GM21825 (cell line): ENCODE measurements around the gene CIZ1.
"Not testable (repeated sequence)": the region's sequence is repeated elsewhere in the genome, so short reads cannot be mapped to it uniquely, and the experiment has no call there.

ENCODE experiments used
- ATAC-seq: cut with Tn5 transposase; IDR thresholded peaks from one replicate; pipeline ENCODE4 v1.9.1; 2021; ENCODE audit warnings: mild to moderate bottlenecking, moderate library complexity; ENCODE audit not compliant: unreplicated experiment

Gene CIZ1

GRCh38 chr9:128149001-128149701 is 42.2 kb downstream of the CIZ1 start, which contains the start of gene LCN2:
LCN2 (plus strand) TSS chr9:128149453; CDS start chr9:128149526, 73 bp downstream.
- ATAC-seq: no peak

GRCh38 chr9:128148509-128149000 is 42.8 kb downstream of the CIZ1 start:
- no peak for ATAC-seq

- no peak for ATAC-seq
Observed at GRCh38 chr9:128146591-128147120, 44.7 kb downstream of the CIZ1 start.

GRCh38 chr9:128145951-128146351 is 45.4 kb downstream of the CIZ1 start:
- no peak for ATAC-seq

GRCh38 chr9:128145536-128145935 is 45.8 kb downstream of the CIZ1 start:
- no peak for ATAC-seq

- ATAC-seq: no peak
Observed at GRCh38 chr9:128144239-128145181, 46.9 kb downstream of the CIZ1 start.

- ATAC-seq: no peak
Observed at GRCh38 chr9:128143525-128144238, 47.7 kb downstream of the CIZ1 start.

- no peak for ATAC-seq
Observed at GRCh38 chr9:128142596-128142995, 48.8 kb downstream of the CIZ1 start.

- no peak for ATAC-seq
Observed at GRCh38 chr9:128142061-128142460, 49.3 kb downstream of the CIZ1 start.

GRCh38 chr9:128141604-128142003 is 49.8 kb downstream of the CIZ1 start:
- no peak for ATAC-seq

- no peak for ATAC-seq
Observed at GRCh38 chr9:128139621-128140020, 51.8 kb downstream of the CIZ1 start.

GRCh38 chr9:128138001-128138400 is 53.4 kb downstream of the CIZ1 start:
- no peak for ATAC-seq

- ATAC-seq: no peak
Observed at GRCh38 chr9:128136816-128137793, 54.3 kb downstream of the CIZ1 start.

- not testable (repeated sequence) for ATAC-seq
Observed at GRCh38 chr9:128135561-128135960, 55.8 kb downstream of the CIZ1 start.

- not testable (repeated sequence) for ATAC-seq
Observed at GRCh38 chr9:128132139-128132538, 59.2 kb downstream of the CIZ1 start.

GRCh38 chr9:128131346-128131745 is 60.0 kb downstream of the CIZ1 start:
- not testable (repeated sequence) for ATAC-seq

GRCh38 chr9:128130651-128131050 is 60.7 kb downstream of the CIZ1 start:
- ATAC-seq: not testable (repeated sequence)

GRCh38 chr9:128129976-128130590 is 61.3 kb downstream of the CIZ1 start:
- ATAC-seq: not testable (repeated sequence)
